Middle frontal gyrus (tissue), 1 donor: Measurements from ENCODE around the gene RRAD.

ENCODE experiments used
- DNase-seq: peaks from one replicate; pipeline ENCODE4 v3.0.0-alpha.2; 2015; ENCODE audit warnings: low spot score; ENCODE audit errors: extremely low spot score

The RRAD gene

GRCh38 chr16:66917741-66918140 lies 7.6 kb downstream of the RRAD start:
- no peak for DNase-seq

- DNase-seq = no peak
Observed at GRCh38 chr16:66916518-66916917, 8.8 kb downstream of the RRAD start.

GRCh38 chr16:66915041-66915440 lies 10.3 kb downstream of the RRAD start:
- no peak for DNase-seq

- no peak for DNase-seq
Observed at GRCh38 chr16:66914541-66914940, 10.8 kb downstream of the RRAD start.

GRCh38 chr16:66913711-66914110 lies 11.6 kb downstream of the RRAD start:
- no peak for DNase-seq

- DNase-seq = no peak
Observed at GRCh38 chr16:66913081-66913480, 12.3 kb downstream of the RRAD start.

- DNase-seq = no peak
Observed at GRCh38 chr16:66911801-66912200, 13.5 kb downstream of the RRAD start.

- DNase-seq = no peak
Observed at GRCh38 chr16:66911112-66911511, 14.2 kb downstream of the RRAD start.

GRCh38 chr16:66910175-66910940 lies 15.0 kb downstream of the RRAD start:
- no peak for DNase-seq

- DNase-seq = no peak
Observed at GRCh38 chr16:66908762-66909559, 16.4 kb downstream of the RRAD start.

GRCh38 chr16:66908116-66908515 lies 17.2 kb downstream of the RRAD start:
- no peak for DNase-seq

- no peak for DNase-seq
Observed at GRCh38 chr16:66906916-66907836, 18.2 kb downstream of the RRAD start.

GRCh38 chr16:66905633-66906539 lies 19.4 kb downstream of the RRAD start:
- no peak for DNase-seq

GRCh38 chr16:66904846-66905632 lies 20.3 kb downstream of the RRAD start:
- DNase-seq = no peak

- DNase-seq = no peak
Observed at GRCh38 chr16:66904428-66904845, 20.9 kb downstream of the RRAD start.

GRCh38 chr16:66903544-66904427 lies 21.5 kb downstream of the RRAD start:
- no peak for DNase-seq

GRCh38 chr16:66902648-66903543 lies 22.4 kb downstream of the RRAD start:
- no peak for DNase-seq

- no peak for DNase-seq
Observed at GRCh38 chr16:66901626-66902025, 23.7 kb downstream of the RRAD start.
